22Rv1 (cell line): Measurements from ENCODE around the gene C6orf15.

Source experiments
- H3K27ac ChIP-seq: fragments of 450-650 bp; 2 replicates; pipeline ENCODE4 v1.5.1; 2017
- CTCF ChIP-seq: fragments of 450-650 bp; IDR thresholded peaks from 2 replicates; pipeline ENCODE4 v1.5.1; 2017; ENCODE audit warnings: mild to moderate bottlenecking
- ZFX ChIP-seq: fragments of 450-650 bp; IDR thresholded peaks from 2 replicates; pipeline ENCODE4 v1.6.1; 2017; ENCODE audit warnings: antibody characterized with exemption, borderline replicate concordance

C6orf15 gene

GRCh38 chr6:31114541-31114878, 2.1 kb upstream of the C6orf15 start, which contains the start of gene PSORS1C1:
Gene PSORS1C1 (plus strand): TSS chr6:31114800. CDS start chr6:31129633, 14,833 bp downstream.
- no peak for TF ChIP-seq ZFX
- no peak for TF ChIP-seq CTCF
- no peak within 1 kb of the TSS for H3K27ac ChIP-seq

- TF ChIP-seq CTCF: no peak
- no peak for TF ChIP-seq ZFX
- H3K27ac ChIP-seq: no peak overlapping the region
Measured at GRCh38 chr6:31113861-31114540, 1.6 kb upstream of the C6orf15 start.

- TF ChIP-seq ZFX: no peak
- no peak for TF ChIP-seq CTCF
- no peak overlapping the region for H3K27ac ChIP-seq
Measured at GRCh38 chr6:31111712-31112111, 663 bp downstream of the C6orf15 start.

GRCh38 chr6:31110825-31111582, 1.4 kb downstream of the C6orf15 start:
- no peak for TF ChIP-seq ZFX
- TF ChIP-seq CTCF: no peak
- no peak overlapping the region for H3K27ac ChIP-seq

GRCh38 chr6:31107052-31107451, 5.3 kb downstream of the C6orf15 start:
- no peak for TF ChIP-seq CTCF
- no peak for TF ChIP-seq ZFX
- no peak overlapping the region for H3K27ac ChIP-seq

GRCh38 chr6:31103136-31103535, 9.2 kb downstream of the C6orf15 start:
- no peak for TF ChIP-seq ZFX
- no peak for TF ChIP-seq CTCF
- H3K27ac ChIP-seq: no peak overlapping the region

- TF ChIP-seq CTCF: no peak
- no peak for TF ChIP-seq ZFX
- no peak overlapping the region for H3K27ac ChIP-seq
Measured at GRCh38 chr6:31098449-31098938, 13.9 kb downstream of the C6orf15 start.
